ENCODE data around the gene PJA2.

Gene PJA2

DNA sequence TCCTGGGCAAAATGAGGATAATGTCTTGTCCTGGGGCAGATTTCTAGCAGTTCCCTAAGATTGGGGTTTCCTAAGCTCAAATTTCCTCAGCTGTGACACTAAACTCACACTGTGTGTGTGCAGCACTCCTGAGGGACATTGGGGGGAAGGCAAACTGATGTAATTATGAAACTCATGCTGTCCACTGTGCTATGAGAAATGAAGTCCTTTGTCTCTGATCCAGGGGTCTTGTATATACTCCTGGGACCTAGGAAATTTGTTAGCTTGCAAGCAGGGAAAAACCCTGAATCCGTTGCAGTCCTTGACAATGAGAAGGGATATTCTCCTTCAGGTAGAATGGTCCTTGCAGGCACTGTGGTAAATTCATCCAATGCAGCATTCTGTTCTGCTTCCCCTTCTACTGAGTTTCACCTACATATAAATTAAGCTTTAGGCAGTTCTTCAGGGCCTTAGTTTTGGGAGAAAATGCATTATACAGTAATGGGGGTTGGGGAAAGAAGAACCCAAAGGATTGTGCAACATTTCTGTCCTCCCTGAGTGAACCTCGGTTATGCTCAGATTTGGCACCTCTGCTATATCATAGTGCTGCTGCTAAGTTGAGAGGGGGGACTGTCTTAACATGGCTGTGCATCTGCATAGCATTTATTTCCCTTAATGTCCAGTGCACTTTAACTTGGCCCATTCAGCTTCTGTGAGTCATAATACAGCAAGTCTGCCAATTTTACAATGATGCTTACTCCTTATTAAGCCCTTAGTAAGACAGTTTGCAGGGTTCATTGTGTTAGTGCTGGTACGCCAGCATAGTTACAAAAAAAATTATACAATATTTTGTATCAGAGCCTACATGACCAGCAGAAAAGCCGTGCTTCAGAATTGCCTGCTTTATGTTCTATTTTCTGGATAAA lies 80.2 kb downstream of the PJA2 start:
- TF ChIP-seq, protein P1, sequence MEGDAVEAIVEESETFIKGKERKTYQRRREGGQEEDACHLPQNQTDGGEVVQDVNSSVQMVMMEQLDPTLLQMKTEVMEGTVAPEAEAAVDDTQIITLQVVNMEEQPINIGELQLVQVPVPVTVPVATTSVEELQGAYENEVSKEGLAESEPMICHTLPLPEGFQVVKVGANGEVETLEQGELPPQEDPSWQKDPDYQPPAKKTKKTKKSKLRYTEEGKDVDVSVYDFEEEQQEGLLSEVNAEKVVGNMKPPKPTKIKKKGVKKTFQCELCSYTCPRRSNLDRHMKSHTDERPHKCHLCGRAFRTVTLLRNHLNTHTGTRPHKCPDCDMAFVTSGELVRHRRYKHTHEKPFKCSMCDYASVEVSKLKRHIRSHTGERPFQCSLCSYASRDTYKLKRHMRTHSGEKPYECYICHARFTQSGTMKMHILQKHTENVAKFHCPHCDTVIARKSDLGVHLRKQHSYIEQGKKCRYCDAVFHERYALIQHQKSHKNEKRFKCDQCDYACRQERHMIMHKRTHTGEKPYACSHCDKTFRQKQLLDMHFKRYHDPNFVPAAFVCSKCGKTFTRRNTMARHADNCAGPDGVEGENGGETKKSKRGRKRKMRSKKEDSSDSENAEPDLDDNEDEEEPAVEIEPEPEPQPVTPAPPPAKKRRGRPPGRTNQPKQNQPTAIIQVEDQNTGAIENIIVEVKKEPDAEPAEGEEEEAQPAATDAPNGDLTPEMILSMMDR (IDR thresholded peaks at IDR 0.05; ENCODE audit: low read depth, low read length) = no peak
- H3K4me3 ChIP-seq (ENCODE audit: low read depth, low read length) = no peak overlapping the region

DNA sequence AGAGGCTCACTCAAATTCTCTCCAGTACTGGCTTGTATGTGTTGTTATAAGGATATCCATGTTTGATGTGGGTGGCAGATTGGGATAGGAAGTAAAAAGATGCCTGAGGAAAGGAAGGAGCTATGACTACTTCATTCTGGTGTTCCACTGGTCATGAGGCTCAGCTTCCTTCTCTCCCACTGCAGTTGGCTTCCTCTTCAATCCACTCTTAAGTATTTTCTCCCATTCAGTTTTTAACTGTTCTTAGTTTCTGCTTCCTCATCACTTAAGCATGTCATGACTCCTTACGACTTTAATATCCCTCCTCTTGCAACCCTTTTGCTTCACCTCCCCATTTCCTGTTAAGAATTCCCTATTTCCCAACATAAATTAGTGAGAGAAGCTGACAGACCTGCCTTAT lies 81.1 kb downstream of the PJA2 start:
- H3K4me3 ChIP-seq (ENCODE audit: low read depth, low read length) = no peak overlapping the region
- TF ChIP-seq, protein P1 (IDR thresholded peaks at IDR 0.05; ENCODE audit: low read depth, low read length) = no peak

DNA sequence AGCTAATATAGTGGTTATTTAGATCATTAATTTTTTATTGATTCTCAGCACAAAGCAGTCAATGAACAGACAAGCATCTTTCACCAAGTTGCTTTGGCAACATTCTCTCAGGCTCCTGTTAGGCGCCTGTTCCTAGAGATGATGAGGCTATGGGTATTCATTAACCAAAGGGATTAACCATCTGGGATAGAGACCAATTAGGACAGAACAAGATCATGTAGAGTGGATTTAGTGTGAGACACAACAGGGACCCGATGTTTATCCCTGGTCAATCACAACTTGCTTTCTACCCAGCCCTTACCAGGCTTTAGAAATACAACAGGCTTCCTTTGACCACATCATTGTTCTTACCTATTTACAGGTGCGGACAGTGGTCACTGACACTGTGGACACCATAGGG lies 82.2 kb downstream of the PJA2 start:
- H3K4me3 ChIP-seq (ENCODE audit: low read depth, low read length) = no peak overlapping the region
- TF ChIP-seq, protein P1 (IDR thresholded peaks at IDR 0.05; ENCODE audit: low read depth, low read length) = no peak

DNA sequence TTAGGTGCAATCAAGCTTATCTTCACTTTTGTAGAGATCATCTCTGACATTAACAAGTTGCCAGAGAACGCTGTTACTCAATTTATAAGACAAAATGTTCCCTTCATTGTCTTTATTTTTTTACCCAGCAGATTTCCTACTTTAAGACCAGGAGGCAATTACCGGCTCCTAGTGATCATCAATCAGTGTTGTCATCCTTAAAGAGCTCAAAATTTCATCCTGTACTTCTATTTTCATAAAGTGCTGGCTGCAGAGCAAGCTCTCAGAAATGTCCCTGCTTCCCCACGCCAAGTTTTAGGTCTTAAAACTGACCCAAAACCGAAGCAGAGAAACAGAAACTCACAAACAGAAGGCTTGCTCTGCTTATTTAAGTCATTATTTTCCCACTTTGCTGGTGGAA lies 82.9 kb downstream of the PJA2 start:
- no peak overlapping the region for H3K4me3 ChIP-seq (ENCODE audit: low read depth, low read length)
- TF ChIP-seq, protein P1 (IDR thresholded peaks at IDR 0.05; ENCODE audit: low read depth, low read length) = no peak

DNA sequence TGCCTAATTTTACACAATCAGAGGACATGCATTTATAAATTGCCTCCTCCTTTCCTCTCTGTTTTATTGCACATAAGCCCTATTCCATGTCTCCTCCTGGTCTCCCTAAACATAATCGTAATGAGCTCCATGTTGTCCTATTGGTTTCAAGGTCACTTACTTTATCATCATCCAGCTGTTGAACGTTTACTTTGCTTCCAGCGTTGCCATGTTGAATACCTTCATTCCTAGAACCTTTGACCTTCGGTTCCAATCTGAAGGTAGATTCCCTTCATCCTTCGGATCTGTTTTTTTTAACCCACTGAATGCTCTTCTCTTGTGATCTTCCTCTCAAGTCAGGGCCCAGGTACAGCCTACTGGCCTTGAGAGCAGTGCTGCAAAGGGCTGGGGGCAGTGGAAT lies 84.3 kb downstream of the PJA2 start:
- TF ChIP-seq, protein P1 (IDR thresholded peaks at IDR 0.05; ENCODE audit: low read depth, low read length) = no peak
- no peak overlapping the region for H3K4me3 ChIP-seq (ENCODE audit: low read depth, low read length)

DNA sequence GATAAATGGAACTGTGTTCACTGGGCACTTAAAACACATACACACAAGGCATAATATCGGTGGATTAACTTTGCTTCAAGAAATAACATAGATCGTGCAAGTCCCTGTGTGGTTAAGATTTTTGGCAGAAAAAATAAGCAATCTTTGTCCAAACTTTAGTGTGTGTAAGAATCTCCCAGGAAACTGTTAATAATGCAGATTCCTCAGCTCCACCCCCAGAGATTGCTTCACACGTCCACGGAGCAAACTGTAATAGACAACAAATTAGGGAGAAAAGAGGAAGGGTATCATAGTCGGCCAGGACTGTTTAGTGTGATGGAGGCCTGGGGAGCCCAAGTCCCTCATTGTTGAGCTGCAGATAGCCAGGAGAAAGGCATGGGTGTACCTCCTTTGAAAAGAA lies 84.8 kb downstream of the PJA2 start:
- no peak overlapping the region for H3K4me3 ChIP-seq (ENCODE audit: low read depth, low read length)
- TF ChIP-seq, protein P1 (IDR thresholded peaks at IDR 0.05; ENCODE audit: low read depth, low read length) = no peak

DNA sequence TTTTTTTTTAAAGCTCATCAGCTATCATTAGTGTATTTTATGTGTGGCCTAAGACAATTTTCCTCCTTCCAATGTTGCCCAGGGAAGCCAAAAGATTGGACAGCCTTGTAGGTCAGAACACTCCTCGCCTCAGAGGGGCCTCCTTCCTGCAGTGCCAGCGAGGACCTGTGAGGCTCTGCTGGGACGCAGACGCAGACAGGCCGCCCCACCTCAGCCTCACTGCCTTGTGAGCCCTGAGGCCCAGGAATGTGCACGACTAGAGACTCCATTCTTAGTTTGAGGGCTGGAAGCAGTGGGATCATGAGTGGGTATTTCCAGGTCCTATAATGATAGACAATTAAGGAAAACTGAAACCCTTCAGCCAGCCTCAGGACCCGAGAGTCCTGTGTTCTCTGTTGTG lies 85.4 kb downstream of the PJA2 start:
- no peak overlapping the region for H3K4me3 ChIP-seq (ENCODE audit: low read depth, low read length)
- TF ChIP-seq, protein P1 (IDR thresholded peaks at IDR 0.05; ENCODE audit: low read depth, low read length) = no peak

All from WI38 (cell line).